IPS-11a (cell line): ENCODE measurements around the gene SORCS2.

ENCODE experiments used
- H3K4me3 ChIP-seq: one replicate; pipeline ENCODE4 v1.5.1; 2013; ENCODE audit warnings: low read depth, low read length, control low read depth

SORCS2 gene

DNA sequence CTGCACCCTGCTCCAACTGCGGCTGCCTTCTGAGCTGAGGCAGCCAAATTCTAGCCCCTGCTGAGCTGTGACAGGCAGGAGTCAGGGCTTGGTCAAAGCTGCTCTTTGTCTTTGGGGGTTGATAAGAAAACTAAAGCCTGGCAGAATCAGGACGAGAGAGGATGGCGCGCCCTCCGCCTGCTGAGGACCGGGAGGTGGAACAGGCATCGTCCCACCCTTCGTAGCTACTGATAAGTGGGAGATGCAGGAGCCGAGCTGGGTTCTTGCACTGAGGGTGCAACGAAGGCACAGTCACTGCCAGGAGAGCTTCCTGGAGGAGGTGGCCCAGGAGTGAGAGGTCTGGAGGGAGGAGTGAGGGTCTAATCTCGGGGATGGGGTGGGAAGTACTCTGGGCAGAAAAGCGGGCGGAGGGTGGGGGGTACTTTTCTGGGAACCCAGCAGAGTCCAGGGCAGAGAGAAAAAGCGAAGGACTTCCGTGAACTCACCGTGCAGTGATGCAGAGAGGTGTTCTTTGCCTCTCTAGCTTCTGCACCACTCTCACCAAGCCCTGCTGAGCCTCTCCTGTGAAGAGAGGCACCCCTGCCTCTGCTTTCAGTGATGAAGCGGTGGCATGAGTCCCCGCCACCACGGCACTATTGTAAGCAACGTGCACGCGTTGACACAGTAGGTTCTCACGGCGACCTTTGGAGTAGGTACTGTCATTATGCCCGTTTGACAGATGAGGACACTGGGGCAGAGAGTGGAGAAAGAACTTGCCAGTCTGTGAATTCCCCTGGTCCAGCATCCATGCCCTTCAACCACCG is 107.8 kb downstream of the SORCS2 start:
- H3K4me3 ChIP-seq = no peak overlapping the region

DNA sequence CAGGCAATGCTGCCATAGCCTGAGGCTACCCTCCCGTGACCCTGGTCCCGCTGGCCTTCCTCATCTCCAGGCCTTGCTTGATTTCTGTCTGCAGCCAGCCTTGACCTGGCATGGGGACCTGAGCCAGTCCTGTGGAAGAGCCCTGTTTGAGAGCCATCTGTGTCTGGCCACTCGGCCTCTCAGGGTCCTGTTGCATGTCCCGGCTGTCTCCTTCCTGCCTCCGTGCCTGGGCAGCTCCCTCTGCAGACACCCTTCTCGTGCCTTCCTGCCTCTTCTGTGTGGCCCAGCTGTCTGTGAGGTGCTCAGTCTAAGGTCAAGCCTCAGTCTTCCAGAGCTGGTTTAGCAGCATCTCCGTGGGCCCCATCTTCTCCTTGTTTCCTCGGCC is 108.4 kb downstream of the SORCS2 start:
- no peak overlapping the region for H3K4me3 ChIP-seq

DNA sequence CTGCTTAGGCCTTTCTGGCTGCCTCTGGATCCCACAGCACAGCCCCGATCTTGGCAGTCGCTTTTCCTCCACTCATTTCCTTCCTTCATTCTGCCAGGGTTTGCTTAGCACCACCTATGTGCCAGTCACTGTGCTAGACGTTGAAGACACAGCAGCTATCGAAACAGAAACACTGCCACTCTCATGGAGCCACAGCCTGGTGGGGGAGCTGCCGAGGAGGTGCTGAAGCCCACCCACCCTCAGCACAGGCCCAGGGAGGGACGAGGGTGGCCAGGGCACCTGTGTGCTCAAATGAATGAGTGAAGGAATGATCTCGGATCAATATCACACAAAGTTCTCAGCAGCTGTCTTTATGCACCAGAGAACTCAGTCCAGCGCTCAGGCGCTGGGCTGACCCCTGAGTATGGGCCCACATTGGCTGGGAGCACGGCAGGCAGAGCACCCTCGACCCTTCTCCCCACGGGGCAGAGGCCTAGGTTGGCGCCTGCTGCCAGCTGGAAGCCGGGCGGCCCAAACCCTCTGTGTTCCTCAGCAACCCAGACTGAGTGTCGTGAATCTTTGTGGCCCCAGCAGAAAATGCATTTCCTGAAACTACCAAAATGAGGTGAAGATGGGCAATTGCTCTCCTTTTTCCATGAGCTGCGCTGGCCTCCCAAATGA is 108.9 kb downstream of the SORCS2 start:
- no peak overlapping the region for H3K4me3 ChIP-seq

DNA sequence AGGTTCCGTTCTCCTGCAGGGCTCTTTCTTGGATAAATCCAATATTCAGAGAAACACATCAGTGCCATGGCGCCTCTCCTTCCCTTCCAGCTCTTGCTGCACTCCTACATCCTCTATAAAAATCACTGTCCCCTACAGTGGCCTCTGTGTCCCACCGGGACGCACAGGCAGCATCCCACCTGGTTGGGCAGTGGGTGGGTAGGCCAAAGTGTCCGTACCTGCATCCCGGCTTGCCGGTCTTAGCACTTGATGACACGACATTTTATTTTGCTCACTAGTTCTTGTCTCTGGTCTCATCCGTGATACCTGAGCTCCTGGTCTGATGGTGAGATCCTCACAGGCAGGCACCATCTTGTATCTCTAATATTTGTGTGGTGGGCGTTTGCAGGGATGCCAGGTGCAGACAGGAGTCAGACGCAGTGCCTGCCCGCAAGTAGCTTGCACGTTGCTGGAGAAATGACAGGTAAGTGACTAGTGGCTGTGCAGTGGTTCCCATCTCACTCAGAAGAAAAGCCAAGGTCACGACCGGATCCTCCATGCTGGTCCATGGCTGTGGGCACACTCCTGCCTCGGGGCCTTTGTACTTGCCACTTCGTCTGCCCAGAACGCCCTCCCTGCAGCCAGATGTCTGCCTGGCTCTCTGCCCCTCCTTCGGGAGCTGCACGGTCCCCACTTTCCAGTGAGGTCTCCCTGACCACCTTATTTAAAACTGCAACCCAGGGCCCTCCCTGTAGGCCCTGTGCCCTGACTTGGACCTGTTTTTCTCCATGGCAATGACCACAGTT is 109.7 kb downstream of the SORCS2 start:
- no peak overlapping the region for H3K4me3 ChIP-seq

DNA sequence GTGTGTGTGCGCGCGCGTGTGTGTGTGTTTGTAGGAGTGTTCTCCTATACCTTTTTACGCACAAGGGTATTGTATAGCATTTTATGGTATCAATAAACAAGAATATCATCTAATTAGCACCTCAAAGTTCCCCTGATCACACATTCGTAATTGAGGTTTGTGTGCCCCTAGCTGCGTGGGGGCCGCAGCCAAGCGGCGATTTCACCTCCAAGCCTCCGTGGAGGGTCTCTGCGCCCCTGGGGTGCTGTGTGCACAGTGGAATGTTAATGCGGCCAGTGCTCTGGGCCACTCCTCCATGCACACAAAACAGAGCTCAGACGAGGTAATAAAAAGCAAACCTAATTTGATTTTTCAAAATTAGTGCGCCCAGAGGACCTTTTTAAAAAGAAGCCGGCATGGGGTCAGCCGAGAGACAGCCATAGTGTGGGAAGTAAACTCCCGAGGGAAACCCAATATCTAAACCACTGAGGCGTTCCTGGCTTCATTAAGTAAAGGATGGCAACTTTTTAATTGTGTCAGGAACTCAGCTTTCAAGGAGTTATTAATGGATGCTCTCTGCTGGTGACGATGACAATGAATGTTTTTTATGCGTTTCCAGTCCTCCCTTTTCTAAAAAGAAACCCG is 110.6 kb downstream of the SORCS2 start:
- H3K4me3 ChIP-seq = no peak overlapping the region

DNA sequence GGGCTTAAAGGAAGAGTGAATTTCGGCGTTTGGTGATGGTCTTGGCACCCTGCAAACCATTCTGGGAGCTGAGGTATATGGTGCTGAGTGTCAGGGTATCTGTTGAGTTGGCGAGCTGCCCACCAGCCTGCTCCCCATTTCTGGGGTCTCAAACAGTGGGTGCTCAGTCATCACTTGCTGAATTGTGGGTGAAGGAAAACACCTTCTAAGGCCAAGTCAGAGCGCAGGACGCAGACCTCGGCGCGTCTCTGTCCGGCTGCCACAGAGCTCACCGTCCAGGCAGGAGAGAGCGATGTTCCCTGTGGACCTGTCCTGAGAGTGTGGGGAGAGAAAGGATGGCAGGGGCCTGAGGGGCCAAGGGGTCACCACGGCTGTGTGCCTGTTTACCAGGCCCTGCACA is 111.2 kb downstream of the SORCS2 start:
- no peak overlapping the region for H3K4me3 ChIP-seq

DNA sequence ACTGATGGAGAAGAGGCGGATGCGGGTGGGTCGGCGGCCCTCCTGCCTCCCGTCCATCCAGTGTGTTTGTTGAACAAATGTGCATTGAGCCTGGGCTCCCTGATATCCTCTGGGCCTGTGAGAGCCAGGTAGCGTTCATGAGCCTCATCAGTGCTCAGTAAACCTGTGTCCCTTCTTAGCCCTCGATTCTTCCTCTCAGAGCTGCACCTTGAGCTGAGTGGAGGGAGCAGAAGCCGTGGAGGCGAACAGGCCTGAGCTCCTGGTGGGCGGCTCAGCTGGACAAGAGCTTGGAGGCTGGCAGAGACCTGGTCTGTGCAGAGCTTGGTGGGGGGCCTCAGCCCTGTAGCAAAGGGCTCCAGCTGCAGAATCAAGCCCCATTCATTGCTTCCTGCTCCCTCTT is 112.1 kb downstream of the SORCS2 start:
- H3K4me3 ChIP-seq = no peak overlapping the region

DNA sequence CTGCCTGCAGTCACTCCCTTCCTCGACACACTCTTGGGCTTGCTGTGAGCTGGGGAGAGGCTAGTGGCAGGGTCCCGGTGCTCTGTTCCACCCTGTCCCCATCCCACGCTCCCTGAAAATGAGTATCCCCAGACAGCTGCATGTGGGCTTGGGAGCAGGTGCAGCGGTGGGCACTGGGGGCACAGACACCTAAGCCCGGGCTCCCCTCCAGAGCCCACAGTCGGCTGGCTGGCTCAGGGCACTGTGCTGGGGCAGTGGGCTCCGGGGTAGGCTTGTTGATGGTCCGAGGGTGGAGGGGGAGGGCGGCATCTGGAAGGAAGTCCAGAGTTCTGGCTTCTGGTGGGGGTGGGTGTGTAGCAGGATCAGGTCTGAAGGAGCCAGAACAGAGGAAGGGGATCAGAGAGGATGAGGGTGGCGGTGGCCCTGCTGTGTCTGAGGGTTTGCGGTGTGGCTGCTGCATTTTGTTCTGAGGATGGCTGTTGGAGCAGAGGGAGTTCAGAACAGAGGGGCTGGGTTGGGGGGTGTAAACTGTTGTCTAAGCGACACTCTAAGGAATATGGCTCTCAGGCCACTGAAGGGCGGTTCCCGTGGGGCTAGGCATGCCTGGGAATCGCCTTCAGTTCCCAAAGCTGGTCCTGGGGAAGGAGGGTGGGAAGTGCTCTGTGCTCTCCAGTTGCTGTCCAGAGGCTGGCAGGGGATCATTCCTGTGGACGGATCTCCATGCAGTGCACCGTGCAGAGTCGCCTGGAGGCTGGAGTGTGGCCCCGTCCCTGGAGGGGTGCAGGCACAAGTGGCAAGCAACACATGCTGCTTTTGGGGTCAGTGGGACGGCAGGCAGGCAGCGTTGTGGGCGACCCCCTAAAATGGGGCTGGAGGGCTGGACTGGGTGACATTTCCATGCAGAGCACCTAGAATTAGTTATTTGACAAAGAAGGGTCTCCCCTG is 114.0 kb downstream of the SORCS2 start:
- H3K4me3 ChIP-seq = no peak overlapping the region

DNA sequence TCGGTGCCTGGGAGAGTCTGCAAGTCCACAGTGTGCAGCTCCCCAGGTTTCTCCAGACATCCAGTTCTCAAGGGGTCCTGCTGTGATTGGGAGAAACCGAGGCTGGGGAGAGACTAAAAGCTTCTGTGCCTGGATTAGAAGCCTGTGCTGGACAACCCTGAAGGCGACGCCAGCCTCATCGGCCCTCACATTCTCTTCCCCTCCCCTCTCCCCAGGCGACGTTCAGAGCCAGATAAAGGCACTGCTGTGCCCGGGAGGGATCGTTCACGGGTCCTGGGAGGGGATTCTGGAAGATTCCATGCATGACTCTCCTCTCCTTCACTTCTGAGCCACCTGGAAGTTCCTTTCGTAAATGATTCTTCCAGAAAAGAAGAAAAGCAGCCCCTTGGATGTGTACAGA is 114.6 kb downstream of the SORCS2 start:
- no peak overlapping the region for H3K4me3 ChIP-seq

DNA sequence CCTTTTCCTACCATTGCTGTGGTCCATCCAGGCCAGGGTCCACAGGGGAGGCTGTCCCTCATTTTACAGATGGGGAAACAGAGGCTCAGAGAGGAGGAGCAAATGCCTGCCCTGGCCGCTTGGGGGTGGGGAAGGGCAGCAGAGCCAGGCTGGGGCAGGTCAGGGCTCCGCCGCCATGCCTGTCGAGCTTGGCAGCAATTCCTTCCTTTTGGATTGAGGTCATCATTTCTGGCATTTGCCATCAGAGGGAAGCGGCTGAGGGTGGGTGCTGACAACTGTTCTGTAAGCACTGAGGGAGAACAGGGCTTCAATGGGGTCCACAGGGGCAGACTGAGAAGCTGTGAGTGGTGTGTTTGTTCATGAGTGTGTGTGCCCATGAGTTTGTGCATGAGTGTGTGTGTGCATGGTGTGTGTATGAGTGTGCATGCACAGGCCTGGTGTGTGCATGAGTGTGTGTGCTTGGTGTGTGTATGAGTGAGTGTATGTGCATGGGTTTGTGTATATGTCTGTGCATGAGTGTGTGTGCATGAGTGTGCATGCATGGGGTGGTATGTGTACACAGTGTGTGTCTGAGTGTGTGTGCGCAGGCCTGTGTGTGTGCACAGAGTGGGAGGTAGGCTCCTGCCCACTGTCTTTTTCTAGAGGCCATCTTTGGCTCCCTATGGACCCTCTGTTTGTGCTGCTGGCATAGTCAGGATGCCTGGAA is 115.2 kb downstream of the SORCS2 start:
- H3K4me3 ChIP-seq = no peak overlapping the region

DNA sequence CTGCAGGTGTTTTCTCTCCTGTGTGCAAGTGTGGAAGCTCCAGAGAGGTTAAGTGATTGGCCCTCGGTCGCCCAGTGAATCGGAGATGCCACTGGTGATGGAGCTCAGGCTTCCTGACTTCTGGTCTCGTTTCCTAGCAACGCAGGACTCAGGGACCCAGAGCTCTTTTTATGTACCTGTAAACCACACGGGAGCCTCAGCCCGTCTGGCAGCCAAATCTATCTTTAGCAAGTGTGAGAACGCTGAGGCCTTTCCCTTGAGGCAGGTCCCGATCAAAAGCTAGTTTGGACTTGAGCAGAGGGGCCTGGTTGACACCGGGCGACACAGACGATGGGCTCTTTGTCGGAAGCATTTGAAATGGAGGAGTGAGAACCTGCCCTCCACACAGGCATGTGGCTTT is 116.8 kb downstream of the SORCS2 start:
- H3K4me3 ChIP-seq = no peak overlapping the region

DNA sequence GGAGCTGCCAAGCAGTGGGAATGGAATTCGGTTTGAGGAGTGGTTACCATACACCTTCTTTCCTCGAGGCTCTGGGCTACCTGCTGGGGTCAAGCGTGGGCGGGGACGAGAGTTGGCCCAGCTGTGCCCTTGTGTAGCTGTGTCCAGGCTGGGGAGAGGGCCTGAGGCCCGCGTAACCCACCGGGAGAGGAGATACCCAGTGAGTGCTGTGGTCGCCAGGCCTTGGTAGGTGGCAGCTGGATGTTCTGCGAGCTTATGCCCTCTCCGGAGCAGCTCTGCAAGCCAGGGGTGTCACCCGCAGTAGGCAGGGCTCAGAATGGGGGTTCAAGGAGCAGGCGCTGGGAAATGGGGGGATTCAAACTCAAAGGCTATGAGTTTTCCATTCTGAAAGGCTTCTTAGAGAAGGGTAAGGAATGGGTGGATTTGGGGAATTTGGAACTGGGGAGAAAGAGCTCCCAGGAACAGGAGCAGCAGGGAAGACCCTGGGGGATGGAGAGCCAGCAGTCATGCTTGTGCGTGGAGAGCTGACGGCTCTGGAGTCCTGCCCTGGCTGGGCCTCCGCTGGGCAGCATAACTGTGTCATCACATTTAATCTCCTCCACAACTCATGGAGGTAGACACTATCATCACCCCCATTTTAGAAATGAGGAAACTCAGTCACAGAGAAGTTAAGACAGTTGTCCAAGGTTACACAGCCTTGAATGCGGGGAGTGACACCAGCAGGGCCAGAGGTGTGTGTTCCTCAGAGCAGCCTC is 117.5 kb downstream of the SORCS2 start:
- H3K4me3 ChIP-seq = no peak overlapping the region

DNA sequence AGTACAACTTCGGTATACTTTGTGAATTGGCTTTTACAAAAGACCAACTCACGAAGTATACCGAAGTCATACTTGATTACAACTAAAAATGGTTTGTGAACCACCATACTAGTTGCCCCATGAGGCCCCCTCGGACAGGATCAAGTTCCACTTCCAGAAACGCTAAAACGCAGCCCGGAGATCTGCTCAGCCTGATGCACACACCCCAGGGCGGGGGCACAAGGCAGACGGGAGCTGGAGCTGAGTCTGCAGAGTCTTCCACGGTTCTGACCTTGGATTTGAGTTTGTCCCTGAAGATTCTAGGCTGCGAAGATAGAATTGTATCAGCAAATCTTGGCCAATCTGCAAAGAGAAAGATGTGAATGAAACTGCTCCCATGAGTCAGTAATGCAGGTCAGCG is 118.1 kb downstream of the SORCS2 start:
- H3K4me3 ChIP-seq = no peak overlapping the region

DNA sequence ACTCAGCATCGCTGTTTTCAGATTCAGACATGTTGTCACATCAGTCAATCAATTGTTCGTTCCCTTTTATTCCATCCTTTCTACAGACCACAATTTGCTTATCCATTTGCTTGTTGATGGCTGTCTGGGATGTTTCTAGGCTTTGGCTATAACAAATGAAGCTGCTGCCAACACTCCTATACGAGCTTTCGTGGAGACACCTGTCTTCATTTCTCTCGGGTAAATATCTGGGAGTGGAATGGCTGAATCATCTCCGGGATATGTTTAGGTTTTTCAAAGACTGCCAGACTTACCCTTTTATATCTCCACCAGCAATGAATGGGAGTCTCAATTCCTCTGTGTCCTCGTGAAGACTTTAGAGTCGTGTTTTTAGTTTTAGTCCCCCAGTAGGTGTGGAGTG is 118.9 kb downstream of the SORCS2 start:
- H3K4me3 ChIP-seq = no peak overlapping the region

DNA sequence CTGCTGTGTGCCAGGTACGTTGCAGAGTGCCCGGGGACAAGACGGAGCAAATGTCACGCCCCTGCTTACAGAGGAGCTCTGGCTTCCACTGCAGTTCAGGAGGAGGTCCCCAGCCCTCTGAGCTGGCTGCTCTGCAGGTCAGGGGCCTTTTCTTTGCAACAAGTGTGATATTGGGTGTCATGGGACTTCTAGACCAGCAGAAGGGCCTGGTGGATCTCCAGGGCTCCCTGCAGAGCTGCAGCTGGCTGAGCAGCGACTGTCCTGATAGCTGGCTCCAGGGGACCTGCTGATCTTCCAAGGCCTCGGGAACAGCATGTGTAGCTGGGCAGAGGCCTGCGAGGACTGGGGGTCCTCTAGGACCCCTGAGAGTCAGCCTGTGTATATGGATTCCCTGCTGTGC is 120.4 kb downstream of the SORCS2 start:
- H3K4me3 ChIP-seq = no peak overlapping the region

DNA sequence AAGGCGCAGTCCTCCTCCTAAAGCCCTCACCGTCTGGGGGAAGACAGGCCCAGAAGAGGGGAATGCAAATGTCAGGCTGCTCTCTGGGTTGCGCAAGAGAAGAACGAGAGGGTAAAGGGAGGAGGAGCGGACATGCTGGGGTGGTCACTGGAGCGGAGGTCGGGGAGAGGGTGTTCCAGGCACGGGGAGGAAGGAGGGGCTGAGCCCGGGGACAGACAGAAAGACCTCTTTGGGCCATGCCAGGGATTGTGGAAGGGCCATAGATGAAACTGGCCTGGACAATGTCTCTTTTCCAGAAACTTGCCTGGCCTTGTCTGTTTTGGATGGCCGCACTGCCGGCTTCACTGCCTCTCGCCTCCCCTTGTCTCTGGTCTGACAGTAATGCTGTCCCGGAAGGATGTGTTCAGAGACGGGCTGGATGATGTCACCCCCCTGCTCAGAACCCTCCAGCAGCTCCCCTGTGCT is 121.0 kb downstream of the SORCS2 start:
- H3K4me3 ChIP-seq = no peak overlapping the region

DNA sequence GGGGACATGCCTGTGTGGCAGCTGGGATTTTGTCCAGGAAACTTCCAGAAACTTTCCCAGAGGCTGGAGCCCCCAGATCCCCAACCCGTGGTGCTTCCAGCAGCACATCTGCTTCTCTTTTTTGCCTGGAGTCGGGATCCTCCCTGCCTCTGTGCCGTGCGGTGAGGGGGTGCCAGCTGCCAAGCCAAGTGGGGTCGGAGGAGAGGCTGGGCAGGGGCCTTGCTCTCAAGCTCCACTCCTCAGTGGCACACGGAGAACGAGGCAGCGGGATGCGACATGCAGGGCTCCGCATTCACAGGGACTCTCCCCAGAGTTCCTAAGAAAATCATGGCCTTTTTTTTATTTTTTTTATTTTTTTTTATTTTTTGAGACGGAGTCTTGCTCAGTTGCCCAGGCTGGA is 121.7 kb downstream of the SORCS2 start:
- H3K4me3 ChIP-seq = no peak overlapping the region

DNA sequence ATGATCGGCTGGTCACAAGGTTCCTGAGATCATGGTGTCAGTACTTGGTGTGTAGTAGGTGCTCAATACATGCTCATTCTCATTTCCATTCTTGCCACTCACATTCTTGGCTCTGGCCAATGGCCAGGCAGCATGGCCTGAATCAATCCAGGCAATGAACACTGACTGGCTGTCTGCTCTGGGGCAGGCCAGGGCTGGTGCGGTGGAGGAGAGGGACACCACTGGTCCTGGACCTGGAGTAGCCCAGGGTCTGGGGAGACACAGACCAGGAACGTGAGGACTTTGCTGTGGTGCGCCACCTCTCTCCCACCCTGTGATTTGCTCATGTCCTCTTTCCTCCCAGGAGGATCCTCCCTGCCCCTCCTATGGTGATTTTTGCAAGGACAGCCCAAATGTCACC is 122.9 kb downstream of the SORCS2 start:
- H3K4me3 ChIP-seq = no peak overlapping the region

DNA sequence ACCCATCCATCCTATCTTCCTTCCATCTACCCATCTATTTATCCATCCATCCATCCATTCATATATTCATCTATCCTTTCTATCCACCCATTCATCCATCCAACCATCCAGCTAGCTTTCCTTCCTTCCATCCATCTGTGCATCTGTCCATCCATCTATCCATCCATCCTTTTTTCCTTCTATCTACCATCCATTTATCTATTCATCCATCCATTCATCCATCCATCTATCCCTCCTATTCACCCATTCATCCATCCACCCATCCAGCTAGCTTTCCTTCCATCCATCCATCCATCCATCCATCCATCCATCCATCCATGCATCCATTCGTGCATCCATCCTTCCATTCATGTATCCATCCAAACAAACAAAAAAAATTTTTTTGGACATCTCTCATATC is 123.6 kb downstream of the SORCS2 start:
- H3K4me3 ChIP-seq = no peak overlapping the region
